ENCODE results near the gene DOK7.

DOK7 gene, protein sequence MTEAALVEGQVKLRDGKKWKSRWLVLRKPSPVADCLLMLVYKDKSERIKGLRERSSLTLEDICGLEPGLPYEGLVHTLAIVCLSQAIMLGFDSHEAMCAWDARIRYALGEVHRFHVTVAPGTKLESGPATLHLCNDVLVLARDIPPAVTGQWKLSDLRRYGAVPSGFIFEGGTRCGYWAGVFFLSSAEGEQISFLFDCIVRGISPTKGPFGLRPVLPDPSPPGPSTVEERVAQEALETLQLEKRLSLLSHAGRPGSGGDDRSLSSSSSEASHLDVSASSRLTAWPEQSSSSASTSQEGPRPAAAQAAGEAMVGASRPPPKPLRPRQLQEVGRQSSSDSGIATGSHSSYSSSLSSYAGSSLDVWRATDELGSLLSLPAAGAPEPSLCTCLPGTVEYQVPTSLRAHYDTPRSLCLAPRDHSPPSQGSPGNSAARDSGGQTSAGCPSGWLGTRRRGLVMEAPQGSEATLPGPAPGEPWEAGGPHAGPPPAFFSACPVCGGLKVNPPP

DNA sequence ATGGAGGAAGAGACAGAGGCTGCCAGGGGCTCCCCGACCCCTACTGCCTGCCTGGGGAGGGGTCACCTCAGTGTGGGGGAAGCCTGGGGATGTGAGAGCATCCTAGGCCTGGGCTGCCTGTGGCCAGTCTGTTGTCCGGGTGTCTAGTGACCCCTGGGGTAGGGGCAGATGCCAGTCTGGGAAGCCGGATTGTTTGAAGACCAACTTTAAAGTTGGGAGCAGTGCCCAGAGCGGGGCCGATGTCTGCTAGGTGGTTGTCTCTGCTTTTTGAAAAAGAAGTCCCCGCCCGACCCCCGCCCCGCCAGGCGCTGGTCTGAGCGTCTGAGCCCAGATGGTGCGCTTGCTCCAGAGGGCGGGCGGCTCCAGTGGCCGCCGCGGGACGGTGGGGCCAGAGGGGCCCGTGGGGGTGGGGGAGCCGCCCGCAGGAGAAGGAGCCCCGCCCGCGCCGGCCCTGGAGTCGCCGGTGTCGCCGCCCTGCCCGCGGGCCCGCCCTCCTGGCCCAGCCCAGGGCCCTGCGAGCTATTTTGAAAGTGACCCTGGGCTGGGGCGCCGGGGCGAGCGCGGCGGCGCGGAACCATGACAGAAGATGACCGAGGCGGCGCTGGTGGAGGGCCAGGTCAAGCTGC, at the start of gene DOK7:
DOK7 (plus strand) TSS at position 517 of the 626 bp plus-strand sequence; CDS start at position 587, 70 bp downstream.
- no peak for DNase-seq

- no peak for DNase-seq
These were observed 49.3 kb upstream of the DOK7 start for GRCh38 chr4:3413675-3414420.

GRCh38 chr4:3414421-3415279, 48.5 kb upstream of the DOK7 start:
- no peak for DNase-seq

GRCh38 chr4:3415471-3416141, 47.5 kb upstream of the DOK7 start:
- DNase-seq = no peak

DNA sequence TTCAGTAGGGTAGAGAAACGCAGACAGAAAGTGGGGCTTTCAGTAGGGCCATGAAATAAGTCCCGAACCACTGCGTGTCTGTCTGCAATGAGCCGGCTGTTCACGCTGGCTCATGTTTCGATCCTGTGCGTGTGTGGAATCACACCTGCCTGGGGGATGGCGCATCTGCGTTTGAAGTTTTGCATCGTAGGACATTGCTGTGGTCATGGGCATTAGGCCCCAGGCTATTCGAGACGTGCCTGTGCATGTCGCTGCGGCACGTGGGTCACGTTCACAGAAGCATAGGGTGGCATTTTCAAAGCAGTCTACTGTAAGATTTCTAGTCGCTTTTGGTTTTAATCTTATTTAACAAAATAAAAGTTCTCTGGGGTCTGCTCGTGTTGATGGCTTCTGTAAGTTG, 46.8 kb upstream of the DOK7 start:
- DNase-seq = no peak

GRCh38 chr4:3416821-3417221, 46.3 kb upstream of the DOK7 start:
- no peak for DNase-seq

GRCh38 chr4:3417448-3417847, 45.7 kb upstream of the DOK7 start:
- DNase-seq = no peak

DNA sequence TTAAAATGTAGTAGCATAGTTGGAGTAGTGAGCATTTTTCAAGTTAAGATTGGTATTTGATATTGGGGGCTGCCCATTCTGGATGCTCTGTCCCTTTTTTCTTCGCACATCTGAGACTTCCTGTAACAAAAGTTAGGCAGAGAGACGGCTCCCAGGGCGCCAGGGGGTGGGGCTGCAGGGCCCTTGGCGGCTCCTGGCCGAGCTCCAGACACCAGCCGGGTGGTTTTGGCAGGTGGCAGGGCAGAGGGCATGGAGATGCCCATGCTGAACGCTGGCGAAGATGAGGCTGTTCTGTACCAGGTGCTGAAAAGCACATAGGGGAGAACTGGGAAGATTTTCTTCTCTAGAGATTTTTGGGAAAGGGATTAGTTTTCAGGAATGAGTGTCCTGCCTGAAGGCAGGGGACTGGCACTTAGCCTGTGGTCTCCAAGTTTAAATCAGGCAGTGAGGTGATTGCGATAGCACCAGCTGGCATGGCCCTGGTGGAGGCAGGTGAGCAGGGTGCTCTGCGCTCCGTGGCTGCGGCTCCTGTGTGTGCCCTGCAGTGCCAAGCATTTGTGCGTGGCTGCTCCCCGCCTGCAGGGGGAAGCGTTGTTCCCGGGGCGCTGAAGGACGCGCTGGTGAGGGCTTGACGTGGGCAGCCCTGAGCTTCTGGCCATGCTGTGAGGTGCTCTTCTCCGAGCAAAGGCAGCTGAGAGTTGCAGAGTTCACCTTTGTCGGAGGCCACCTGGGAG, 44.9 kb upstream of the DOK7 start:
- no peak for DNase-seq

- no peak for DNase-seq
These were observed 43.1 kb upstream of the DOK7 start for GRCh38 chr4:3419836-3420605.

DNA sequence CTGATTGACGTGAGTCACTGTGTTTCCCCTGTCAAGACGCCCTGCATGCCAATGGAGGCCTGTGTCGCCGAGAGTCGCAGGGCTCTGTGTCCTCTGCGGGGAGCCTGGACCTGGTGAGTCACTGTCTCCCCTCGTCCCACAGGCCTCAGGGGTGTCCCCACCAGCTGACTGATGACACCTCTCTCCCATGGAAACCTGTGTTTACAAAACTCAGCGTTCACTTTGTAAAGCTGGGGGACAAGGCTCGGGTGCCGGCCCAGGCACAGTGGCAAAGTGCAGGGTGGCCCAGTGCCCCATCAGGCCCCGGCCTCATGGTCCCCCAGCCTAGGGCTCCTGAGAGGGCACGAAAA, 42.5 kb upstream of the DOK7 start:
- DNase-seq = no peak

GRCh38 chr4:3420956-3421355, 42.1 kb upstream of the DOK7 start:
- no peak for DNase-seq

- no peak for DNase-seq
These were observed 41.6 kb upstream of the DOK7 start for GRCh38 chr4:3421470-3421869.

DNA sequence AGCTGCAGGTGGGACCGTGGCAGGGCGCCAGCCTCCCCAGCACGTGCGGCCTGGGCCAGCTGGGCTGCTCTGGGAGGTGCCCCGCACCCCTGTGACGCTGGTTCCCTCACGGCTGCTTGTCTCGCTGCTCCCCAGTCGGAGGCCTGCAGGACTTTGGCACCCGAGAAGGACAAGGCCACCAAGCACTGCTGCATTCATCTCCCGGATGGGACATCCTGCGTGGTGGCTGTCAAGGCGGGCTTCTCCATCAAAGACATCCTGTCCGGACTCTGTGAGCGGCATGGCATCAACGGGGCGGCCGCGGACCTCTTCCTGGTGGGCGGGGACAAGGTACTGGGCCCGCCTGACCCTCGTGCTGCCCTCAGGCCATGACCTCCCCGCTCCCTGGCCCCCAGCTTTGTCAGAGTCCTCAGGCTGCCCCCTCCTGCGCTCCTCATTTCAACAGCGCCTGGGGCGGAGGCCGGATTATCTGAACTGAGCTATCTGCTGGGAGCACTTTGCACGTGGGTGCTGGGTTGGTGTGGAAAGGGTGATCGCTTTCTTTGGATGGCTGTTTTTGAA, 40.8 kb upstream of the DOK7 start:
- DNase-seq = no peak

- DNase-seq = no peak
These were observed 40.3 kb upstream of the DOK7 start for GRCh38 chr4:3422808-3423297.

DNA sequence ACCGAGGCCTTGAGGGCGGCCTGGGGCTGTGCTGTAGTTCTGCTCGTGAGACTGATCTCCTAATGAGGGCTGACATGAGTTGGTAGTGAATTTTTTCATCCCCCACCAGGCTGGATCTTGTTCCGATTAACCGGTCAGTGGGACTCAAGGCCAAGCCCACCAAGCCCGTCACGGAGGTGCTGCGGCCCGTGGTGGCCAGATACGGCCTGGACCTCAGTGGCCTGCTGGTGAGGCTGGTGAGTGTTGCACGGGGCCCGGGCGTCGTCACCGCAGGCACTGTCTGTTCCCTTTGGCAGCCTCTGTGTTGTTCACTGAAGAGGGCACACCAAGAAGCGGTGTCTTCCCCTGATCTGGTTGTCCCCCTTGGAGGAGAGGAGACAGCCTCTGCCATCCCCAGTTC, 39.7 kb upstream of the DOK7 start:
- DNase-seq = no peak

DNA sequence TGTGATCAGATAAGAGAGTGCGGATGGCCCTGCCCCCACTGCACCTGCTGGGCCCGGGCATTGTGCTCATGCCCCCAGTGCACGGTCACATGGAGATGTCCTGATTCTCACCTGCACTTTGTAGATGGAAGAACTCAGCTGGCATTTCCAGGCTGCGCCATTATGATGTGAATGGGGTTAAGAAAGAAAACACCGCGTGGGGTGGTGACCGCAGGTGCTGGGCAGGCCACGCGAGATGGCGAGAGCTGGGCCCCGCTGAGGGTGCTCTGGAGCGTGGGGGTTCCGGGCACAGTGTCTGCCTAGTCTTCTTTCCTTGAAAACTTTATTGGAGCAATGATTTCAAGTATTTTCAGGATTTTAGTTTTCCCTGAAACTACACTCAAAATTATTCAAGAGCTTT, 39.2 kb upstream of the DOK7 start:
- DNase-seq = no peak

- DNase-seq = no peak
These were observed 38.5 kb upstream of the DOK7 start for GRCh38 chr4:3424522-3425095.

DNA sequence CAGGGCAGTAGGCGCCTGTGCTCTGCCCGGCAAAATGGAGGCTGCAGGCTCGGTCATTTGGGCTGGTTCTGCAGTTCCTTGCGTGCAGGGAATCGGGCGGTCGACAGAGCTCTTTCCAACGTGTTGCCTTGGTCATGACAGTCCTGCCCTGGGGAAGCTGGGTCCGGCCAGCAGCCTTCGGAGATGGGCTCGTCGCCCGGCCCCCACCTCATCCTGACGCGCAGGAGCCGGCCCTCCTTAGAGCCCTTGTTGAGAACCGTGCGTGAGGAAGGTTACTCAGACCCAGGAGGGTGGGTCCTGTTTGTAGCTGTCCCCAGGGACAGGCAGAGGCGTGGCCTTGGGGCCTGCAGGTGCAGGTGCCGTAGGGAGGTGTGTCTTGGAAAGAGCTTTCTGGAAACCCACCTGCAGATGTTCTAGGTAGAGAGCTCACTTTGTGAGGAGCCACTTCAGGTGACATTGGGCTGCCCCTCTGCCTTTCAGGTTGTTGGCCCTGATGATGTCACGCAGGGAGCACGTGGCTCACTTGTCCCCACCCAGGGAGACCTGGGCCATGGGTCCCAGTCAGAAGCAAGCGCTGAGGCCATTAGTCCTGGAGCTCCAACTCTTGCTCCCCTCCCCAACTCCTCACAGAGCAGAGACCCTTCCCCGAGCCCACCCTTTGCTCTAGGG, 36.5 kb upstream of the DOK7 start:
- no peak for DNase-seq

- DNase-seq = no peak
These were observed 36.0 kb upstream of the DOK7 start for GRCh38 chr4:3427134-3427476.
